Globus pallidus (tissue), 1 donor: ENCODE data around the gene KRIT1.
"Not testable (repeated sequence)": the region's sequence is repeated elsewhere in the genome, so short reads cannot be mapped to it uniquely, and the experiment has no call there.

Experiments used
- DNase-seq: peaks from one replicate; pipeline ENCODE4 v3.0.0-alpha.2; 2015; ENCODE audit warnings: low spot score

The KRIT1 gene

DNA sequence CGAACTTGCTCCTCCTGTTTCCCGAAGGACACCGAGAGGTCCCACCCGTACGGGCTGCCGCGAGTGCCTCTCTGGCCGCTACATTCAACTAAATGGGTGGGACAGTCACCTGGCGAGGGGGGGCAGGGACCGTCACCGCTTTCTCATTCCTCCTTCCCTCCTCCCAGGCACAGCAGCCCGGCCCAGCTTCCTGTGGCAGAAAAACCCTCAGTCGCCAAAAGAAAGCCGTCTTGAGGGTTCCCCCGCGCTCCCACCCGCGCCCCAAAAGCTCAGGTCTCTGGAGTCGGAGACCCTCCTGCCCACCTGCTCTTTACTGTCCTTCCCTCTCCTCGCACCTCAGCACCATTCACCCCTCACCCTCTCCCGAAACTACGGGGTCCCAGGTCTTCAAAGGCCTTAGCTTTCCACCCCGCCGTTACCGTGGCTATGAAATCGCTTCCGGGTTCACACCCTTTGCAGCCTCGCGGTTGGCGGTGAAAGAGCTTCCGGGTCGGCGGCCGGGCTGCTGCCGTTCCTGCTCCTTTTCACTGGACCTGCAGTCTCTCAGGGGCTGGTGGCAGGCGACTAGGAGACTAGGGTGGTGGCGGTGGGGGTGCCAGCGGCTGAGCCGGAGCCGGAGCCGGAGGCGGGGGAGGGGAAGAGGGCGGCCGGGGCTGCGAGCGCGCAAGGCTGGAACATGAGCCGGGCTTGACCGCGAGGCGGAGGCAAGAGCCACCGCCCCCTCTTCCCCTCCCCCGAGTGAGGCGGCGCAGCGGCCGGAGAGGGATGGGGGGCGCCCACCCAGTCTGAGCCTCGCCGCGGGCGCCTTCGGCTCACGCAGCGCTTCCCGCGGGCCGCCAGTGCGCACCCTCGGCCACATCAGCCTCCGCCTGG lies at the start of gene KRIT1, which contains the start of gene ANKIB1:
KRIT1 (minus strand) TSS at position 428 of the 873 bp plus-strand sequence. CDS start 3,779 bp downstream, outside the sequence.
ANKIB1 (plus strand) TSS at position 488 of the 873 bp plus-strand sequence. CDS start 49,005 bp downstream, outside the sequence.
- peak; percentile 90 for DNase-seq

DNA sequence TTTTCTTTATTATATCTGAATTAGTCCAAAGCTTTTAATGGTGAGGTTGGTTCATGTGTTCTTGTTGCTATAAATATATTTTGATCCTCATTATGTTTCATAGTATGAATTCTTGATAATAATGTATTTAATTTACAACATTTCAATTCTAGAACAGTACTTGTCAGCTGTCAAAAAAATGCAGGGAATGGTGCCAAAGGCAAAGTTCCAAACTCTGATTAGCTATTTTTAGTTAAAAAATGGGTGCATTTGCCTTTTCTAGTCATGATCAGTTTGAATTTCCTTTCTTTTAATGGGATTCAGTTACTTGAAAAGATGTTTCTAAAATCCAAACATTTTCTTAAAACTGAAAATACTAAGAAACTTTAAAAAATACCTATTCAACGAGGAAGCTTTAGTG lies 49.7 kb upstream of the KRIT1 start:
- no peak for DNase-seq

DNA sequence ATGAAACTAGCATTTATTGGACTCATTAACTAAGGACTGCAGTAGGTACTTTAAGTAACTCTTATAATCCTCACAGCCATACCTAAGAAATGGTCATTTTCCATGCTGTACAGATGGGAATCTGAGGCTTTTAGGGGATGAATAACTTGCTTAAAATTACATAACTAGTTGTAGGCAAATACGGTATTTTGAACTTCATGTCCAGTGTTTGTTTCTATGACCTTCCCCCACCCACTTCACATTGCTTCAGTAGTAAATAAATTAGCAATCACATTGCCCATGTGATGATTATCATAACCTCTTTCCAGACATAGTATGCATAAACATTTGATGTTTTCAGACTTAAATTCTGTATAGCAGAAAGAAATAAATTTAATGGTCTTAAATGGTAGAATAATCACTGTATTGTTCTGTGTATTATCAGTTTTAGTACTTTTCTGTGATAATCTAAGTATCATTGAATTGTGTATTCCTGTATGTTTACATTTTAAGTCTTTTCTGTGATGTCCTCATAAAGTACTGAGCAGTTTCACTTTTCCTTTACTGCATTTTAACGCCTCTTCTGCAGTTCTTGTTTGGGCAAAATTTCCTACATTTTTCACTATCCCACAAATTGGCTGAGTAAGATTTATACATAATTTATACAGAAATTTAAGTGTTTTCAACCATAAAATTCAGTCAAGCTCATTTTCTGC lies 48.3 kb upstream of the KRIT1 start:
- no peak for DNase-seq

DNA sequence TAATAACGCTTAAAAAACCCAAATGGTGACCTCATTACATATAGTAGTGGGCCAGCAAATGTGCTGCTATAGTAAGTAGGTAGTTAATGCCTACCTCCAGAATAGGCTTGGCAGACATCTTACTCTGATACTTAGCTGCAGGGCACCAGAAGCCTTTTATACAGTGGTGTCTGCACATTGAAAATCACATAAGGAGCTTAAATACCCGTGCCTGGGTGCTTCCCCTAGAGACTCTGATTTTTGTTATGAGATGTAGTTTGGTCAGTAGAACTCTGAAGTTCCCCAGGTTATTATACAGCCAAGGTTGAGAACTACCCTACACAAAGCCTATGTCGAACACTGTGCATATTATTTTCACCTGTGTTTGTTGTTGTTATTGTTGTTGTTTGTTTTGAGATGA lies 47.3 kb upstream of the KRIT1 start:
- no peak for DNase-seq

DNA sequence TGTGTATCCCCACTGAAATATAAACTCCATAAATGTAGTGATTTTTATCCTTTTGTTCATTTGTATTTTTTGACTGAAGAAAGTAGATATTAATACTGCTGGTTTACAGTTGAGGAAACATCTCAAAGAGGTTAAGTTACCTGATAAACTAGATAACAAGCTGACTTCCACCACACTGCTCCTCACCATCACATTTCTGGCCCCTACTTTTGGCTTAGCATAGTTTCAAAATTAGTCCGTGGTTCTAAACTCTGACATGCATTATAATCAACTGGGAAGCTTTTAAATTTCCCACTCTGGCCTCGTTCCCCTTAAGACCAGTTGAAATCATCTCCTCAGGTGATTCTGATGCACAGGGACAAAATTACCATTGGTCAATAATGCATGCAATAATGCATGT lies 43.6 kb upstream of the KRIT1 start:
- no peak for DNase-seq

DNA sequence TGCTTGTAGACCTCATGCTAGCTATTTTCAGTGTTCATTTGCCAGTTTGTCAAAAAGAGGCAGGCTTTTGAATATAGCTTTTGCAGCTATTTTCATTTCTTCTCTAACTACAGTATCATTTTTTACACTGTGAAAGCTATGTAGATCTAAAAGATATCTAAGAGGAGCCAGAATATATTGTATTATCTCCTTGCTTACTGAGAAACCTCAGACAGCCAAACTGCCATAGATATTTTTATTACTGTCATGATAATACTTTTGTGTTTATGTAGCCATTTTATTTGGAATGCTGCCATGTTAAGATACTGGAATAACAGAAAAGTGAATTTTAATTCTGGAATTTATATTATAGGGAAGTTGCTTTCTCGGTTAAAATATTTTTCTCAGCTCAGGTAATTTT lies 37.2 kb upstream of the KRIT1 start:
- DNase-seq: no peak

DNA sequence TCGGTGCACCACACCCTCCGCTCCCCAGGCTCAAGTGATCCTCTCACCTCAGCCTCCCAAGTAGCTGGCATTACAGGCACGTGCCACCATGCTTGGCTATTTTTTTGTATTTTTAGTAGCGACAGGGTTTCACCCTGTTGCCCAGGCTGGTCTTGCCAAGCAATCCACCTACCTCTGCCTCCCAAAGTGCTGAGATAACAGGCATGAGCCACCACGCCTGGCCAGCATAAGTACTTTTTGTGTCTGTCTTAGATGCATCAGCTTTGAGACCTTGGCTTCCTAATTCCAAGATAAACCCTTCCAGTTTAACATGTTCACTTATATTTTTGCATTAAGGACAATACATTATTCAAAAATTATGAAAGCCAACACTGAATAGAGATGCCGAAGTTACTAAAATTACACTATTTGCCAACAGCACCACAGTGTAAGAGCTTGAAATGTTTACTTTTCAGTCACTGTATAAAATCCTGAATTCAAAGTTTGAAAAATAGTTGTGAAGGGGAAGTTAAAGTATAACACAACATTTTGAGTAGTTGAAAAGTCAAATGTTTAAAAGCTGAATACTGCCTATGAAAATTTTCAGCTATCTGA lies 36.6 kb upstream of the KRIT1 start:
- no peak for DNase-seq

DNA sequence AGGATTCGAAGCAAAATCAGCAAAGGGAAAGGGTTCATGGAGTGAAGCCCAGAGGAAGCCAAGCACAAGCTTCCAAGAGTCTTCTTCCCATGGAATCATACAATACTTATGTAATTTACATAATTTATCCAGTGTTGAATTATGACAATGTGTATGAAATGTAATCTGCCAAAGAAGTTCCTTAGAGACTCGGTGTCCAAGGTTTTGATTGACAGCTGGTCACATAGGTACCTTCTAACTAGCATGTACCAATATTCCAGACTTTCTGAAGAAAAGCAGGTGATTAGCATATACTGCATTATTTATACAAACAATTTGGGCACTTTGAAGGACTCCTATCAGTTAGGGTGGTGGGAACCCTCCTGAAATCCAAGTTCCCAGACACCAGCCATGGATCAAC lies 35.3 kb upstream of the KRIT1 start:
- no peak for DNase-seq

DNA sequence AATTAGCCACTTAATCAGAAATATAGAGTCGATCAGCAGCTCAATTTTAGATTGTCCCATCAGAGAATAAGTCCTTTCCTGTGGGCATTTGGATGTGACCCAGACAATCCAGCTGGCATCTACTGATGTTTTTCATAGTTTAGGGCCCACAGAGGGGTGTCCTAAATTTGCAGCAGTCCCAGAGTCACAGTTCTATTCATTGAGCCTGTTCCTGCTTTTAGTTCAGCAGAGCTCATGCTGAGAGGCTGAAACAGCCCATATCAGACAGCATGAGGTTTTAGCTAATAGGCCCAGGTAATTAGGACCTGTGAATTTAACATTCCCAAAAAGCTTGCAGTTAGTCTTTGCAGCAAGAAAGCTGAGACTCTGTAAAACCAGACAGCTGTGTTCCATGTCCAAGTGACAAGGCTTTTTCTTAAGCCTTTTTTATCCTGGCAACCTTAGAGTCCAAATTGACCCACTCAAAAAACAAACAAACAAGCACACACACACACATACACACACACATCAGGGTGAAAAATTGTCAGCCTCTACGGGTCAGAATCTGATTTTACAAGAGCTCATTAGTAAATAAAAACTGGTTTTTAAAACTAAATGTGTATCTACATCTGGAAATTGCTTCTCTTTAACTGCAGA lies 33.8 kb upstream of the KRIT1 start:
- no peak for DNase-seq

DNA sequence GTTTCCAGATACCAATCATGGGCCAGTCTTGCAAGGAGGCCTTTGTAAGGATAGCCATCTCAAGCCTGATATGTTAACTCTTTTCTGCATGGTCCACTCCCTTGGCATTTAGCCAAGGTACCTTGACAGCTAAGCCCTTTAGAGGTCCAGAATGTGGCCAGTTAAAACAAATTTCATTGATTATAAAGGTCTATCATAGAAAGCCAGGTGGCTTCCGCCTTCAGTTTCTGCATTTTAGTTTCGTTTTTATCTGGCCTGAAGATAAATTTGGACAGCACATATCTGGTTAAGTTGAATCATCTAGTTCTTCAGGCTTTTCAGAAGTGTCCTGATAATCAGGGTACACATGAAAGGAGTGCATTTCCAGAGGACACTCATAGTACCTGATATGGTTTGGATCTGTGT lies 30.7 kb upstream of the KRIT1 start:
- DNase-seq: no peak

DNA sequence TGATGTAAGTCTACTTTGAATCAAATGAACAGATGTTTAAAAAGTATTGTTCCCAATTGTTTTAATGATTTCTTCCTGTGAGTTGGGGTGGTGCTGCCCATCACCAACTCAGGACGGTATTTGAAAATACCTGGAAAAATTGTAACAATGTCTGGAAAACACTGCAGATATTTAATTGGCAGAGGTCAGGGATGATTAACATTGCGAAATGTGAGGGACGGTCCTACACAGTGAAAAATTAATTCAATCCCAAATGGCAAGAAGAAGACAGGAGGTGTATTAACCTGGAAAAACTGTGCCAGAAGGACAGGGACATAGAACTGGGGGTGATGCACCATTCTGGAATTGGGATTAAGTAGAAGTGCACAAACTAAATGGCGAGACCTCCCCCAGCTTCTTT lies 29.6 kb upstream of the KRIT1 start:
- DNase-seq: no peak

DNA sequence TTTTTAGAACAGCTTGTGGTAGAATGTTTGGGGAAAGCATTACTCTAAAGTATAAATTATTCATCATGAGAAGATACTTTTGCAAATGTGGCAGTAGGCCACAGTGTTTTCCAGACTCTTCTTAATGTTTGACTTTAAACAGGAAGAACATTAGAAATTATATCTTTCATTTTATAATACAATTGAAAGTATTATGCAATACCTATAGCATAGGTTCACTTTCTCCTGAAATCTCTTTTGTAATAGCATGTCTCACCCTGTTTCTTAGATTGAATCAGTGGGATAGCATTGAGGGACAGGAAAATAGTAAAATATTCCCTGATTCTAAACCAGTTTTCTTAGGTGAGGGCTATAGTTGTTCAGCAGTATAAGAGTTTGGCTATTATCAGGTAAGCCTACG lies 23.2 kb upstream of the KRIT1 start:
- DNase-seq: no peak

DNA sequence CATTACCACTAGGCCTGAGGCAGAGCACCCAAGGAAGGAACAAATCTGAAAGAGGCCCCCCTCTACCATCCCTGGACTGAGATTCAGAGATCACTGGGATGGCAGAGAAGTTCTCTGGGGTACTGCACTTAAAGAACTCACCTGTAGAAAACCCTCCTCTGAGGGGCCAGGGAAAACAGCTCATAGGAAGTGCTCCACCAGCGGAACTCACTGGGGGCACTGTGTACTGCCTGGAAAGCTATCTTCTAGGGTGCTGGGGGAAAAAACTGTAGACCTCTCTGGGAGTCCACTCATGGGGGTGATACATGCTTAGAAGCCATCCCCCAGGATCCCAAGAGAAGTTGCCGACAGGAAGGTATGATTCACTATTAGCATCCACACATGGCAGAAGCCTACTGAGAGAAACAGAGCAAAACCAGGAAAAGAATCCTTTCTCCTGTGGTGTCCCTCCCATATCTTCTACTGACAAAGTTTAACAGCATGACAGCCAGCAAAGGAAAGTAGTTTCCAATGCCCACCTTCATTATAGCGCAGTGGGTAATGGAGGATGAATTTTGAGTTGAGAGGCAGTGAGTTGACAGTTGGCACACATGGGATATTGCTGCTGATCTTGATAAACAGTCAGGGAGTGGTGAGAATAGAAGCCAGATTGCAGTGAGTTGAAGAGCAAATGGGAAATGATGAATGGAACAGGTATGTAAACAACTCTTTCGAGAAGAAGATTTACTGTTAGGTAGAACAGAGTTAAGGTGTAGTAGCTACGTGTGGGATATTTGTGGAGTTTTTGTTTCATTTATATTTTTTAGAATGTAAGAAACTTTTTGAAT lies 20.9 kb upstream of the KRIT1 start:
- no peak for DNase-seq

DNA sequence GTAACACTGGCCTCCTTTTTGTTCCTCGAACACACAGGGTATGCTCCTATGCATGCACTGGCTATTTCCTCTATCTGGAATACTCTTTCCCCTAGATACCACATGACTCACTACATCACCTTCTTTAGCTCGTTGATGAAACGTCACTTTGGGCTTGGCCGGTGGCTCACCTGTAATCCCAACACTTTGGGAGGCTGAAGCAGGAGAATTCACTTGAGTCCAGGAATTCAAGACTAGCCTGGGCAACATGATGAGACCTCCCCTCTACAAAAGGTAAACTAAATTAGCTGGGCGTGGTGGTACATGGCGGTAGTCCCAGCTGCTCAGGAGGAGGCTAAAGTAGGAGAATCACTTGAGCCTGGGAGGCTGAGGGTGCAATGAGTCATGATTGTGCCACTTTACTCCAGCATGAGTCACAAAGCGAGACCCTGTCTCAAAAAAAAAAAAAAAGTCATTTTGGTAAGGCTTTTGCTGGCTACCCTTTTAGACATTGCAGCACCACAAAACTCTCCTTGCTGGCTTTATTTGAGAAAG lies 14.6 kb upstream of the KRIT1 start:
- DNase-seq: no peak

DNA sequence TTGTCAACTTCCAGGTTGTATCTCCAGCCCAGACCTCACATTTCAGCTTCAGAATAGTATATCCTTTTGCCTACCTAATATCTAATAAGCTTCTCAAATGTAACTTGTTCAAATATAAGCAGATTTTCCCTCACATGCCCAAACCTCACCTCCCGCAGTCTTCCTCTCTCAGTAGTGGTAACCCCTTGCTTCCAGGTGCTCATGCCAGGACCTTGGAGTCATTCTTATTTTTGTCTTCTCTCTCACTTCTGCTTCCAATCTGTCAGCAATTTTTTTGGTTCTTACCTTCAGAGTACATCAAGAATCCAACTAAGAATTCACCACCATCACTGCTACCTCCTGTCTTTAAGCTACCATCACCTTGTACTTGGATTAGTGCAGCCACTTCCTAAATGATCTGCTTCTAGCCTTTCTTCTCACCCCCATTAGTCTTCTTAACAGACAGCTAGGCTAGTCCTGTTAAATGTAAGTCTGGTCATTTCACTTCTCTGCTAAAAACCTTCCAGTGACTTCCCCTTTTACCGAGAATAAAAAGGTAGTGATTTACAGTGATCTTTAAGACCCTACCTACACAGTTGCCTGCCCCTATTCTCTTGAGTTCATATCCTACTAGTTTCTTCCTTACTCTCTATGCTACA lies 14.0 kb upstream of the KRIT1 start:
- DNase-seq: no peak

DNA sequence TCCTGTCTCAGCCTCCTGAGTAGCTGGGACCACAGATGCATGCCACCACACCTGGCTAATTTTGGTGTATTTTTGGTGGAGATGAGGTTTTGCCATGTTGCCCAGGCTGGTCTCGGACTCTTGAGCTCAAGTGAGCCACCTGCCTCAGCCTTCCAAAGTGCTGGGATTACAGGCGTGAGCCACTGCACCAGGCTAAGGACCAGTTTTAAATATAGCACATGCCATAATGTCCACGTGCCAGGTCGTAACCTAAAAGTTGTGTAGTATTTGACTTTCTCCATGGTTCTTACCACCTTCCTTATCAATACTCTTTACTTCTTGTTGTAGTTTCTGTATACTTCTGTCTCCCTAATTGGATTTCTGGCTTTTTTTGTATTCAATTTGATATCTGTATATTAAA lies 13.3 kb upstream of the KRIT1 start:
- DNase-seq: no peak

DNA sequence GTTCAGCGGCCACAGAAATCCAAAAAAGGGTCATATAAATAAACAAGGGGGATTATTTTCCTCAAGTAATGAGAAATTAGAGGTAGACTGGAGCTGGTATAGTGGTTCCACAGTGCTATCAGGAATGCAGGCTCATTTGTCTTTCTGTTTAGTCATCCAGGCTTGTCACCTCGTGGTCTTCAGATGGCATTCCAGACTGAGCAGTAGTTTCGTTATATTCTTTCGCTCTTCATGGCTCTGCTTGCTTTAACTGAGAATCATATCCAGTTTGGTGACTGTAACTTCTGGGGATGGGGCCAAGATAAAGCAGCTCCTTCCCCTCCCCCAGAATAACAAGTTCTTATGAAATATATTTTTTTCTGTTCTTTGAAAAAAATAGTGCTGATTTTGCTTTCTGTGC lies 9.6 kb upstream of the KRIT1 start:
- DNase-seq: no peak

DNA sequence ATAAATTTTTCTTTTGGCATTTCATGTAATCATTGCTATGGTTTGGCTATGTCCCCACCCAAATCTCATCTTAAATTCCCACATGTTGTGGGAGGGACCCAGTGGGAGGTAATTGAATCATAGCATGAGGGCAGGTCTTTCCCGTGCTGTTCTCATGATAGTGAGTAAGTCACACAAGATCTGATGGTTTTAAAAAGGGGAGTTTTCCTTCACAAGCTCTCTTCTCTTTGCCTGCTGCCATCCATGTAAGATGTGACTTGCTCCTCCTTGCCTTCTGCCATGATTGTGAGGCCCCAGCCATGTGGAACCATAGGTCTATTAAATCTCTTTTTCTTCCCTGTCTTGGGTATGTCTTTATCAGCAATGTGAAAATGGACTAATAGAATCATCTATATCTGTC lies 9.1 kb upstream of the KRIT1 start:
- not testable (repeated sequence) for DNase-seq

DNA sequence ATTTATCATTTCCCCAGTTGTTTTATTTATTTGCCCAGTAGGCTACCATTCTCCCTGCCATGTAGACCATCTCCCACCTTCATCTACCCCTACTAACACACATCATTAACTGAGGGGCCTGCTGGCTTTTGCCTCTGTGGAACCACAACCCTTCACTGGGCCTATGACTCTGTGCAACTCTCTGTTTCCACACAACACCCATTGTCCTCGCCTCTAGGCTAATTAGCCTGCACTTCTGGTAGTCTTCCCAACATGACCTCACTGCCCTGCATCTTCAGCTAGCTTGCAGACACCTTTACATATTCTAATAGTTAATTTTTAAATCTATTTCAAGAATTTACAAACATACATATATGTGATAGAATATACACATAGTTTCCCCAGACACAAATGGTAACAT lies 7.5 kb upstream of the KRIT1 start:
- DNase-seq: peak; percentile 92

DNA sequence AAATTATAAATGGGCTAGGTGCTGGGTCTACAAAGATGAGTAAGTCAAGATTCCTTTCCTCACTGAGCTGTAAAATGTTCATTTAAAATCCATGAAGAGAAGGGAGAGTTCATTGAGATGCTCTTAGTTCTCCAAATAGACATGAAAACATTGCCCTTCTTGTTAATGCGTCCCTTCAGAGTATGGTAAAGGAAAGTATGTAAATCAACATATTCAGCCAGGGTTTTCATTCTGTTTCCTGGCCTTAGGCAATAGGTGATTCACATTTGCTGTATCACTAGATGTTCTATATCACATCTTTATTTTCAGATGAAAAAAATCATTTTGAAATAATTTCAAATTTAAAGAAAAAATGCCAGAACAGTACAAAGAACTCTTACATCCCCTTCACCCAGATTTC lies 5.5 kb upstream of the KRIT1 start:
- peak; percentile 20 for DNase-seq

DNA sequence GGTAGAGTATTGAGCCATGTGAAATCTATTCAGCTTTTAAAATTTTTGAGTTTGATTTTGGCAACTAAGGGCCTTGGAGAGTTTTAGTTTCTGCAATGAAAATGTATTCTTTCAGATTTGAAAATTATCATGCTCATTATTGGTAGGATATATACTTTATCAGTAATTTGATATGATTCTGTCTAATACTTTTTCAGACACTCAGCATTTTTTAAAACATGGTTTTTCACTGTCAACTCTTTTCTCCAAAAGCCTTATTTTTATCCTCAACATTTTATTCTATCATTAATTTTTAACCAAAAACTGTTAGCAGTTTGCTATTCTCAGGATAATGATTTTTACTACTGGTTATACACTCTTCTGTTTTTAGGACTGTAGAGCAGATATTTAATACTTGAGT lies 4.9 kb upstream of the KRIT1 start:
- DNase-seq: no peak
